Skeletal muscle tissue (tissue), 4 donors: ENCODE results near the gene C17orf75. TPM values are rescaled to one million over a fixed set of nuclear protein-coding genes. Genes with fewer than 3 reads are reported as not detected.
"Not testable (repeated sequence)": the region's sequence is repeated elsewhere in the genome, so short reads cannot be mapped to it uniquely, and the experiment has no call there.

Experiments used
- H3K27ac ChIP-seq: one replicate; pipeline ENCODE4 v1.7.0; 2013; ENCODE audit warnings: mild to moderate bottlenecking, low read depth, low read length, inconsistent platforms
- H3K27me3 ChIP-seq, 3 donors: one replicate each; pipeline ENCODE4 v1.7.0; 2013; ENCODE audit warnings: low read length in 3 of 3; ENCODE audit not compliant: control insufficient read depth in 3 of 3, insufficient read depth in 3 of 3
- H3K36me3 ChIP-seq, 3 donors: one replicate each; pipeline ENCODE4 v1.7.0; 2013; ENCODE audit warnings: low read length in 3 of 3; ENCODE audit not compliant: control insufficient read depth in 3 of 3, insufficient read depth in 3 of 3
- H3K4me1 ChIP-seq, 3 donors: one replicate each; pipeline ENCODE4 v1.7.0; 2013; ENCODE audit warnings: low read length in 3 of 3, mild to moderate bottlenecking in 3 of 3; ENCODE audit not compliant: control insufficient read depth in 3 of 3, insufficient read depth in 3 of 3
- H3K4me3 ChIP-seq, 3 donors: one replicate each; pipeline ENCODE4 v1.7.0; 2013; ENCODE audit warnings: low read length in 3 of 3
- H3K9ac ChIP-seq, 3 donors: one replicate each; pipeline ENCODE4 v1.7.0; 2013; ENCODE audit warnings: low read length in 3 of 3, mild to moderate bottlenecking in 3 of 3, moderate library complexity in 2 of 3, low read depth in 1 of 3
- H3K9me3 ChIP-seq, 3 donors: one replicate each; pipeline ENCODE4 v1.7.0; 2013; ENCODE audit warnings: low read length in 3 of 3; ENCODE audit not compliant: control insufficient read depth in 3 of 3
- total RNA-seq: library from RNA; depleted of rRNA; stranded (reverse); fragments of >200 nt; gene quantifications from one replicate; pipeline ENCODE4 v1.2.3, GENCODE V29; 2014
- donor health status: Osteomylitis.

C17orf75 gene
- total RNA-seq, 1 donor from 2014 or later, result 20.4 TPM

GRCh38 chr17:32327911-32328310 lies 14.1 kb downstream of the C17orf75 start:
- H3K27ac ChIP-seq, result no peak overlapping the region
- H3K4me1 ChIP-seq, result peaks cover 3 to 8% (median 3%) of the 10 kb centered on the region in 3 donors
- H3K9ac ChIP-seq, result no peak overlapping the region
- no peaks in the 10 kb centered on the region for H3K9me3 ChIP-seq
- no peak overlapping the region for H3K4me3 ChIP-seq
- H3K27me3 ChIP-seq, result no peaks in the 10 kb centered on the region
- H3K36me3 ChIP-seq, result no peaks in the 10 kb centered on the region

GRCh38 chr17:32323811-32324491 lies 18.0 kb downstream of the C17orf75 start:
- H3K4me3 ChIP-seq, result peak overlapping the region in 2 of 3 donors; percentile 22 to 30
- H3K27me3 ChIP-seq, result no peaks in the 10 kb centered on the region
- H3K9ac ChIP-seq, result peak overlapping the region in 1 of 3 donors; percentile 64
- H3K27ac ChIP-seq, result no peak overlapping the region
- H3K4me1 ChIP-seq, result peaks cover 3 to 8% (median 3%) of the 10 kb centered on the region in 3 donors
- H3K9me3 ChIP-seq, result no peaks in the 10 kb centered on the region
- no peaks in the 10 kb centered on the region for H3K36me3 ChIP-seq

- Histone ChIP-seq H3K36me3 (no peaks in the 10 kb centered on the region), H3K9ac (no peak overlapping the region), H3K27ac (no peak overlapping the region), H3K27me3 (no peaks in the 10 kb centered on the region), H3K9me3 (no peaks in the 10 kb centered on the region), H3K4me1 (peaks cover 3 to 8% (median 3%) of the 10 kb centered on the region in 3 donors), H3K4me3 (no peak overlapping the region)
These were observed 18.9 kb downstream of the C17orf75 start for GRCh38 chr17:32323046-32323445.

GRCh38 chr17:32320847-32321246 lies 21.1 kb downstream of the C17orf75 start:
- no peaks in the 10 kb centered on the region for H3K36me3 ChIP-seq
- peaks cover 3 to 8% (median 3%) of the 10 kb centered on the region in 3 donors for H3K4me1 ChIP-seq
- no peaks in the 10 kb centered on the region for H3K27me3 ChIP-seq
- H3K4me3 ChIP-seq, result no peak overlapping the region
- H3K9me3 ChIP-seq, result no peaks in the 10 kb centered on the region
- no peak overlapping the region for H3K9ac ChIP-seq
- H3K27ac ChIP-seq, result no peak overlapping the region

- not testable (repeated sequence) for H3K27me3 ChIP-seq, H3K27ac ChIP-seq, H3K4me3 ChIP-seq, H3K9me3 ChIP-seq, H3K4me1 ChIP-seq, H3K36me3 ChIP-seq, H3K9ac ChIP-seq
These were observed 21.9 kb downstream of the C17orf75 start for GRCh38 chr17:32320080-32320479.

GRCh38 chr17:32319548-32319905 lies 22.4 kb downstream of the C17orf75 start:
- Histone ChIP-seq H3K27me3 (peaks cover 0 to 6% (median 3%) of the 10 kb centered on the region in 3 donors), H3K9ac (no peak overlapping the region), H3K27ac (no peak overlapping the region), H3K36me3 (no peaks in the 10 kb centered on the region), H3K9me3 (no peaks in the 10 kb centered on the region), H3K4me3 (no peak overlapping the region), H3K4me1 (peaks cover 3 to 8% (median 3%) of the 10 kb centered on the region in 3 donors)

- H3K4me1 ChIP-seq, result no peaks in the 10 kb centered on the region
- no peak overlapping the region for H3K9ac ChIP-seq
- no peak overlapping the region for H3K4me3 ChIP-seq
These were observed 23.9 kb downstream of the C17orf75 start for GRCh38 chr17:32318071-32318470.

GRCh38 chr17:32317353-32317752 lies 24.6 kb downstream of the C17orf75 start:
- H3K9me3 ChIP-seq, result no peaks in the 10 kb centered on the region
- no peaks in the 10 kb centered on the region for H3K4me1 ChIP-seq

More at GRCh38 chr17:32318071-32318470, 23.9 kb downstream of the C17orf75 start:
- peaks cover 0 to 8% (median 5%) of the 10 kb centered on the region in 3 donors for H3K27me3 ChIP-seq
- no peaks in the 10 kb centered on the region for H3K36me3 ChIP-seq
- H3K27ac ChIP-seq, result no peak overlapping the region
- H3K9me3 ChIP-seq, result no peaks in the 10 kb centered on the region

GRCh38 chr17:32316653-32317052 lies 25.3 kb downstream of the C17orf75 start:
- H3K36me3 ChIP-seq, H3K9me3 ChIP-seq, H3K27me3 ChIP-seq, H3K4me3 ChIP-seq, H3K27ac ChIP-seq, H3K9ac ChIP-seq, H3K4me1 ChIP-seq: not testable (repeated sequence)

More at GRCh38 chr17:32317353-32317752, 24.6 kb downstream of the C17orf75 start:
- no peaks in the 10 kb centered on the region for H3K36me3 ChIP-seq
- H3K4me3 ChIP-seq, result no peak overlapping the region
- no peak overlapping the region for H3K27ac ChIP-seq
- H3K27me3 ChIP-seq, result peaks cover 0 to 8% (median 5%) of the 10 kb centered on the region in 3 donors
- H3K9ac ChIP-seq, result no peak overlapping the region

- Histone ChIP-seq H3K4me3 (no peak overlapping the region), H3K36me3 (no peaks in the 10 kb centered on the region), H3K27me3 (peaks cover 0 to 8% (median 5%) of the 10 kb centered on the region in 3 donors), H3K9ac (no peak overlapping the region), H3K9me3 (no peaks in the 10 kb centered on the region), H3K27ac (no peak overlapping the region), H3K4me1 (peaks cover 0 to 3% (median 2%) of the 10 kb centered on the region in 3 donors)
These were observed 26.8 kb downstream of the C17orf75 start for GRCh38 chr17:32315171-32315570.
